NB4 (cell line): Measurements from ENCODE around the gene RNASE13.

Experiments
- CTCF ChIP-seq: IDR thresholded peaks from one replicate; pipeline ENCODE4 v1.5.1; 2012; ENCODE audit warnings: low read depth, low read length
- POLR2A ChIP-seq: IDR thresholded peaks from 2 replicates; pipeline ENCODE4 v1.6.1; 2011; ENCODE audit warnings: mild to moderate bottlenecking; ENCODE audit not compliant: insufficient read length; ENCODE audit errors: extremely low read depth

GRCh38 chr14:21059842-21060613 is 25.4 kb upstream of the RNASE13 start:
- TF ChIP-seq POLR2A (no peak), CTCF (no peak)
